DND-41 (cell line): ENCODE measurements around the gene ERCC1.

Source experiments
- CTCF ChIP-seq: IDR thresholded peaks from 2 replicates; pipeline ENCODE4 v1.5.1; 2012; ENCODE audit warnings: borderline replicate concordance, low read length, moderate library complexity, mild to moderate bottlenecking; ENCODE audit not compliant: poor library complexity, severe bottlenecking; ENCODE audit errors: extremely low read depth
- EZH2 ChIP-seq: IDR thresholded peaks from 3 replicates; pipeline ENCODE4 v1.6.1; 2012; ENCODE audit warnings: borderline replicate concordance, low read depth, mild to moderate bottlenecking, moderate library complexity, low read length, inconsistent platforms; ENCODE audit not compliant: severe bottlenecking

GRCh38 chr19:45404557-45405434 is 18.9 kb downstream of the ERCC1 start, which contains the start of gene PPP1R13L:
- TF ChIP-seq CTCF (no peak), EZH2 (no peak)
